ENCODE data around the gene PRPF39.

Gene PRPF39

DNA sequence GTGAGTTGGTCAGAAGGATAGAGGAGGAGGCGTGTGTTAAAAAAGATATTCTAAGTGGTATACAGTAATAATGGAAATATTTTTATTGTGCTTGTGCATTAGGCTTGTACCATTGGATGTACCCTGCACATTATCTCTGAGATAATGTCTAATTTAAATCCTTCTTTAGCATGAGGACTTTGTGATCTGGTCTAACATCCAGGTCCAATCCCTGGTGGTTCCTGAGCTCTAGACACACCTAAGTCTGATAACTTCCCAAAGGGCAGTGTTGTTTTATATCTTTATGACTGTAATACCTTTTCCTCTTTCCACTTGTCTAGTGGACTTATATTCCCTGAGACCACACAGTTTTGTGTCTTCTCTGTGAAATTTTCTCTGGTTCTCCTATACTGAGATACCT, 20.6 kb downstream of the PRPF39 start:
- no peak overlapping the region for H3K4me3 ChIP-seq (ENCODE audit: low read length, poor library complexity, severe bottlenecking)
- no peaks in the 10 kb centered on the region for H3K4me1 ChIP-seq (ENCODE audit: insufficient read depth, low read length, poor library complexity, severe bottlenecking)
- H3K9me3 ChIP-seq (ENCODE audit: insufficient read depth, low read depth, low read length): no peaks in the 10 kb centered on the region
- no peak overlapping the region for H2AFZ ChIP-seq (ENCODE audit: low read length)
- H3K9ac ChIP-seq (ENCODE audit: low read depth, low read length, poor library complexity, severe bottlenecking): no peak overlapping the region
- TF ChIP-seq EZH2phosphoT487 (IDR thresholded peaks at IDR 0.05; ENCODE audit: borderline replicate concordance): no peak
- TF ChIP-seq, protein P1, sequence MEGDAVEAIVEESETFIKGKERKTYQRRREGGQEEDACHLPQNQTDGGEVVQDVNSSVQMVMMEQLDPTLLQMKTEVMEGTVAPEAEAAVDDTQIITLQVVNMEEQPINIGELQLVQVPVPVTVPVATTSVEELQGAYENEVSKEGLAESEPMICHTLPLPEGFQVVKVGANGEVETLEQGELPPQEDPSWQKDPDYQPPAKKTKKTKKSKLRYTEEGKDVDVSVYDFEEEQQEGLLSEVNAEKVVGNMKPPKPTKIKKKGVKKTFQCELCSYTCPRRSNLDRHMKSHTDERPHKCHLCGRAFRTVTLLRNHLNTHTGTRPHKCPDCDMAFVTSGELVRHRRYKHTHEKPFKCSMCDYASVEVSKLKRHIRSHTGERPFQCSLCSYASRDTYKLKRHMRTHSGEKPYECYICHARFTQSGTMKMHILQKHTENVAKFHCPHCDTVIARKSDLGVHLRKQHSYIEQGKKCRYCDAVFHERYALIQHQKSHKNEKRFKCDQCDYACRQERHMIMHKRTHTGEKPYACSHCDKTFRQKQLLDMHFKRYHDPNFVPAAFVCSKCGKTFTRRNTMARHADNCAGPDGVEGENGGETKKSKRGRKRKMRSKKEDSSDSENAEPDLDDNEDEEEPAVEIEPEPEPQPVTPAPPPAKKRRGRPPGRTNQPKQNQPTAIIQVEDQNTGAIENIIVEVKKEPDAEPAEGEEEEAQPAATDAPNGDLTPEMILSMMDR (conservative IDR thresholded peaks at IDR 0.05; ENCODE audit: low read length): no peak
- H3K4me2 ChIP-seq (ENCODE audit: low read depth, low read length, poor library complexity, severe bottlenecking): no peak overlapping the region
- no peaks in the 10 kb centered on the region for H3K79me2 ChIP-seq (ENCODE audit: insufficient read depth, low read length)
- no peaks in the 10 kb centered on the region for H3F3A ChIP-seq (ENCODE audit: low read depth)
- H4K20me1 ChIP-seq (ENCODE audit: insufficient read depth, low read length, poor library complexity, severe bottlenecking): peaks cover 3% of the 10 kb centered on the region
- H3K27me3 ChIP-seq (ENCODE audit: insufficient read depth, low read length, poor library complexity, severe bottlenecking): no peaks in the 10 kb centered on the region
- no peaks in the 10 kb centered on the region for H3K9me2 ChIP-seq (replicated peaks; ENCODE audit: low read depth, low read length)
- peaks cover 90% of the 10 kb centered on the region; the same call in 1 of the 2 replicates for H3K36me3 ChIP-seq (ENCODE audit: insufficient read depth, low read length)

DNA sequence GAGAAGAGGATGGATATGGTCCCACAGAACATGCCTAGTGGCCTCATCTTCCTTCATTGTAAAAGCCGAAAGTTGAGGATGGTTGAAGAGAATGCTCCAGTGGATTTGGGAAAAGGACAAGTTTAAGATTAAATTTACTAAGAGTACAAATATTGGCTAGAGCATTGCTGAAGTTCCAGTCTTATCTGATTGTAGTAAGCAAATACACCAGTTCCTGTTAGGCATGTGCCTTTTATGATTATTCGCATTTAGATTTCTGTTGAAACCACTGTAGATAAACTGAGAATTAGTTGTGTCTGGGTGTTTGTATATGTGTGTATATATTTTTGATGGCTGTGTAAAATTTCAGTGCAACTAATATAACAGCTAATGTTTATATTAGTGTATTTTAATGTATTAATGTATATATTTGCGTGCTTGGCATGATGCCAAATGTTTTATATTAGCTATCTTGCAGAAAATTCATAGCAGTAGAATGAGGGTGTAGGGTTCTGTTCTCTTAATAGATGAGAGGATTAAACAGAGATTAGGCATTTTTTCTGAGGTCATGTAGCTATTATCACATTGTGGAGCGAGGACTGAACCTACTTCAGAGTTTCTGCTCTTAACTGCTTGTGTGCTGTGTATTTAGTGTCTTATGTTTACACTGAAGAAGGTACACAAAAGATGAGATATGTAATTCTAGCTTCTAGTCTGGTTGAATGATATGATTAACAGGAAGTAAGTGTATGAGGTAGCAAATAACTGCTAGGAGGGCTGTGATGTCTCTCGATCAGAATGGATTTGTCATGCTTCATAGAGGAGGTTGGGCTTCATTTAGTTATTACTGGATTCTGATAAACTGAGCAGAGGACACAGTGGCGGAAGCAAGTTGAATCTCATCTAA, 29.2 kb downstream of the PRPF39 start:
- no peaks in the 10 kb centered on the region for H3F3A ChIP-seq (ENCODE audit: low read depth)
- no peaks in the 10 kb centered on the region for H4K20me1 ChIP-seq (ENCODE audit: insufficient read depth, low read length, poor library complexity, severe bottlenecking)
- H3K27me3 ChIP-seq (ENCODE audit: insufficient read depth, low read length, poor library complexity, severe bottlenecking): no peaks in the 10 kb centered on the region
- H3K9me3 ChIP-seq (ENCODE audit: insufficient read depth, low read depth, low read length): no peaks in the 10 kb centered on the region
- TF ChIP-seq EZH2phosphoT487 (IDR thresholded peaks at IDR 0.05; ENCODE audit: borderline replicate concordance): no peak
- TF ChIP-seq, protein P1 (conservative IDR thresholded peaks at IDR 0.05; ENCODE audit: low read length): no peak
- no peaks in the 10 kb centered on the region for H3K4me1 ChIP-seq (ENCODE audit: insufficient read depth, low read length, poor library complexity, severe bottlenecking)
- H3K36me3 ChIP-seq (ENCODE audit: insufficient read depth, low read length): peaks cover 91% of the 10 kb centered on the region
- no peak overlapping the region for H3K9ac ChIP-seq (ENCODE audit: low read depth, low read length, poor library complexity, severe bottlenecking)
- no peaks in the 10 kb centered on the region for H3K9me2 ChIP-seq (replicated peaks; ENCODE audit: low read depth, low read length)
- H2AFZ ChIP-seq (ENCODE audit: low read length): no peak overlapping the region
- H3K4me3 ChIP-seq (ENCODE audit: low read length, poor library complexity, severe bottlenecking): no peak overlapping the region
- H3K79me2 ChIP-seq (ENCODE audit: insufficient read depth, low read length): no peaks in the 10 kb centered on the region
- no peak overlapping the region for H3K4me2 ChIP-seq (ENCODE audit: low read depth, low read length, poor library complexity, severe bottlenecking)

DNA sequence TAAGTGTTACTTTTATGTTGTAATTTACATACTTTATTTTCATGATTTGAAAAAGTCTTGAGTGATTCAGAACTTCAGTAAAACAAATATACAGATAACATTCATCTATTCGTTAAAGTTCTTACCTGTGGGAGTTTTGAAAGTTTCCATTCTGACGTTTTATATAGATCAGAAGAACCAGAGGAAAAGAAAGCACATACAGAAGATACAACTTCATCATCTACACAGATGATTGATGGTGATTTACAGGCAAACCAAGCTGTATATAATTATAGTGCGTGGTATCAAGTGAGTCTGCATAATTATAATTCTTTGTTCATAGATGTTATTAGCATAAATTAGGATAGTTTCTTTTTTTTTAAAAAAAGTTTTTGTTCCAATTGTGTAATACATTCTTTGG, 30.4 kb downstream of the PRPF39 start:
- no peak overlapping the region for H3K4me3 ChIP-seq (ENCODE audit: low read length, poor library complexity, severe bottlenecking)
- no peaks in the 10 kb centered on the region for H4K20me1 ChIP-seq (ENCODE audit: insufficient read depth, low read length, poor library complexity, severe bottlenecking)
- H3K79me2 ChIP-seq (ENCODE audit: insufficient read depth, low read length): no peaks in the 10 kb centered on the region
- no peaks in the 10 kb centered on the region for H3K9me2 ChIP-seq (replicated peaks; ENCODE audit: low read depth, low read length)
- peaks cover 90% of the 10 kb centered on the region for H3K36me3 ChIP-seq (ENCODE audit: insufficient read depth, low read length)
- no peaks in the 10 kb centered on the region for H3F3A ChIP-seq (ENCODE audit: low read depth)
- TF ChIP-seq EZH2phosphoT487 (IDR thresholded peaks at IDR 0.05; ENCODE audit: borderline replicate concordance): no peak
- TF ChIP-seq, protein P1 (conservative IDR thresholded peaks at IDR 0.05; ENCODE audit: low read length): no peak
- no peak overlapping the region for H2AFZ ChIP-seq (ENCODE audit: low read length)
- H3K9ac ChIP-seq (ENCODE audit: low read depth, low read length, poor library complexity, severe bottlenecking): no peak overlapping the region
- no peaks in the 10 kb centered on the region for H3K27me3 ChIP-seq (ENCODE audit: insufficient read depth, low read length, poor library complexity, severe bottlenecking)
- no peak overlapping the region for H3K4me2 ChIP-seq (ENCODE audit: low read depth, low read length, poor library complexity, severe bottlenecking)
- no peaks in the 10 kb centered on the region for H3K4me1 ChIP-seq (ENCODE audit: insufficient read depth, low read length, poor library complexity, severe bottlenecking)
- H3K9me3 ChIP-seq (ENCODE audit: insufficient read depth, low read depth, low read length): no peaks in the 10 kb centered on the region

All from Loucy (cell line).